Measurements from ENCODE around the gene STRN4. TPM values are rescaled to one million over a fixed set of nuclear protein-coding genes. Genes with fewer than 3 reads are reported as not detected.
A peak's percentile ranks its signal among the peaks of the same experiment; 100 is the strongest.

STRN4 gene
- polyA plus RNA-seq, 1 of the 3 experiments (the other 2 are of a cell fraction) = 92.8 TPM

GRCh38 chr19:46733690-46734292 is 12.5 kb downstream of the STRN4 start:
- Histone ChIP-seq H3K9me3 (no peaks in the 10 kb centered on the region), H3K9ac (no peak overlapping the region), H3K4me3 (ENCODE audit: low read depth in 2 of 2, low read length in 1 of 2) (no peak overlapping the region), H3K27me3 (ENCODE audit: insufficient read depth) (no peaks in the 10 kb centered on the region), H2AFZ (ENCODE audit: low read depth) (no peak overlapping the region), H3K4me2 (no peak overlapping the region), H3K4me1 (ENCODE audit: control insufficient read depth in 1 of 2, insufficient read depth in 2 of 2, low read depth in 1 of 2, low read length in 1 of 2) (peaks cover 8 to 10% of the 10 kb centered on the region in 2 experiments; a peak in 2 of 4 replicates), H3K27ac (ENCODE audit: low read depth in 2 of 2, low read length in 1 of 2) (no peak overlapping the region), H3F3A (replicated peaks; ENCODE audit: insufficient read depth) (peaks cover 17% of the 10 kb centered on the region), H3K79me2 (ENCODE audit: insufficient read depth) (peaks cover 75% of the 10 kb centered on the region), H3K9me2 (no peaks in the 10 kb centered on the region), H3K36me3 (replicated peaks in 1 of 2; ENCODE audit: control insufficient read depth in 1 of 2, insufficient read depth in 2 of 2, low read length in 1 of 2) (peaks cover 25 to 77% of the 10 kb centered on the region in 2 experiments), H4K20me1 (ENCODE audit: insufficient read depth) (peaks cover 72% of the 10 kb centered on the region)
- 89% methylated on average over 11 of the region's 11 CpGs for WGBS (ENCODE audit: low lambda C conversion rate)
- ChIA-PET CTCF (interaction anchor here (1.4 to 1.5 kb wide), 2 partner anchors 120 to 121 kb away, joined by 3 read pairs; no protein-coding TSS in a partner anchor), POLR2A (no interaction called here)
- no peak for TF ChIP-seq MXI1 (IDR thresholded peaks at IDR 0.05; ENCODE audit: low read depth, low read length)
- TF ChIP-seq POLR2AphosphoS5 (IDR thresholded peaks at IDR 0.05; ENCODE audit: low read depth, low read length) = no peak
- no peak for DNase-seq

GRCh38 chr19:46732966-46733689 is 13.1 kb downstream of the STRN4 start:
- Histone ChIP-seq H3K9ac (no peak overlapping the region), H3K27ac (ENCODE audit: low read depth in 2 of 2, low read length in 1 of 2) (no peak overlapping the region), H3K79me2 (ENCODE audit: insufficient read depth) (peaks cover 73% of the 10 kb centered on the region), H3K9me3 (no peaks in the 10 kb centered on the region), H3K4me3 (ENCODE audit: low read depth in 2 of 2, low read length in 1 of 2) (no peak overlapping the region), H3F3A (replicated peaks; ENCODE audit: insufficient read depth) (peaks cover 17% of the 10 kb centered on the region), H3K4me2 (no peak overlapping the region), H2AFZ (ENCODE audit: low read depth) (no peak overlapping the region), H3K9me2 (no peaks in the 10 kb centered on the region), H3K27me3 (ENCODE audit: insufficient read depth) (no peaks in the 10 kb centered on the region), H4K20me1 (ENCODE audit: insufficient read depth) (peaks cover 72% of the 10 kb centered on the region), H3K4me1 (ENCODE audit: control insufficient read depth in 1 of 2, insufficient read depth in 2 of 2, low read depth in 1 of 2, low read length in 1 of 2) (peaks cover 8 to 10% of the 10 kb centered on the region in 2 experiments; a peak in 2 of 4 replicates), H3K36me3 (replicated peaks in 1 of 2; ENCODE audit: control insufficient read depth in 1 of 2, insufficient read depth in 2 of 2, low read length in 1 of 2) (peaks cover 29 to 77% of the 10 kb centered on the region in 2 experiments)
- no peak for DNase-seq
- TF ChIP-seq EP300 (IDR thresholded peaks at IDR 0.05; ENCODE audit: borderline replicate concordance in 1 of 2, low read depth in 1 of 2, low read length in 1 of 2) (no peak), FOSL2 (IDR thresholded peaks at IDR 0.05; ENCODE audit: borderline replicate concordance, low read depth) (peak; percentile 12; the same call in 1 of the 2 replicates)
- ChIA-PET CTCF (interaction anchor here (1.4 to 1.5 kb wide), 2 partner anchors 119 to 121 kb away, joined by 3 read pairs; no protein-coding TSS in a partner anchor), POLR2A (no interaction called here)
- 84% methylated on average over 12 of the region's 23 CpGs for WGBS (ENCODE audit: low lambda C conversion rate)

DNA sequence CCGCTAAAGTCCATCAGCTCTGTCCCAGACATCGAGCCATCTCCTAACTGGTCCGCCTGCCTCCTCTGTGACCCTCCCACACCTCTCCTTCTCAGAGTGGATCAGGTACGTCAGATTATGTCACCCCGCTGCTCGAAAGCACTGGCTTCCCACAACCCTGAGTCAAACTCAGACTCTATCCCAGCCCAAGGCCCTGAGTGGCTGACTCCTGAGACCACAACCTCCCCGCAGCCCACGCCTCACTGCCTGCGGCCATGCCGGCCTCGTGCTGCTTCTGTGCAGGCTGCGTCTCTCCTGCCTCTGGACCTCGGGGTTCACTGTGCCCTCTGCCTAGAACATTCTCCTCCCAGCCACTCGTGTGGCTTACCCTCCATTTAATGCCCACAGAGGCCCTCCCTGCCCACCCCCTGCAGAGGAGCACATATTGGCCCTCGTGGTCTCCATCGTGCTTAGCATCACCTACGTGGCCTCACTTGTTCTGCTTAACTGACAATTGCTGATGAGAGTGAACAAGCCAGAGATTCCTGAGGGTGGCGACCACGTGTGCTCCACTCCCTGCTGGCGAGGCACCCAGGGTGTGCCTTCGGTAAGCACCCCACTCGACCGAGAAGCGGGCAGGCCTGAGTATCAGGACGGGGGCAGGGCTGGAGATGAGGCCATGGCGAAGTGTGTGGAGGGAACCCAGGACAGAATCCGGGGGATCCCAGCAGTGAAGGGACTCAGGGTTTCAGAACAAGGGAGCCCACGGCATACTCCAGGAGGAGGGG is 13.9 kb downstream of the STRN4 start:
- no peak overlapping the region for H2AFZ ChIP-seq (ENCODE audit: low read depth)
- ChIA-PET CTCF (interaction anchor here (1.4 kb wide), 1 partner anchor 120 kb away, joined by 3 read pairs; no protein-coding TSS in a partner anchor), POLR2A (no interaction called here)
- peaks cover 35 to 77% of the 10 kb centered on the region in 2 experiments for H3K36me3 ChIP-seq (replicated peaks in 1 of 2; ENCODE audit: control insufficient read depth in 1 of 2, insufficient read depth in 2 of 2, low read length in 1 of 2)
- H3K27me3 ChIP-seq (ENCODE audit: insufficient read depth) = no peaks in the 10 kb centered on the region
- H3K9ac ChIP-seq = no peak overlapping the region
- H3K4me3 ChIP-seq (ENCODE audit: low read depth in 2 of 2, low read length in 1 of 2) = no peak overlapping the region
- 96% methylated on average over 28 of the region's 28 CpGs for WGBS (ENCODE audit: low lambda C conversion rate)
- no peaks in the 10 kb centered on the region for H3K9me2 ChIP-seq
- no peak overlapping the region for H3K4me2 ChIP-seq
- peaks cover 77% of the 10 kb centered on the region for H4K20me1 ChIP-seq (ENCODE audit: insufficient read depth)
- H3F3A ChIP-seq (replicated peaks; ENCODE audit: insufficient read depth) = peaks cover 17% of the 10 kb centered on the region
- DNase-seq = no peak
- H3K79me2 ChIP-seq (ENCODE audit: insufficient read depth) = peaks cover 68% of the 10 kb centered on the region
- no peaks in the 10 kb centered on the region for H3K9me3 ChIP-seq
- H3K4me1 ChIP-seq (ENCODE audit: control insufficient read depth in 1 of 2, insufficient read depth in 2 of 2, low read depth in 1 of 2, low read length in 1 of 2) = peaks cover 8 to 10% of the 10 kb centered on the region in 2 experiments; a peak in 2 of 4 replicates
- peak overlapping the region in 1 of 2 experiments; percentile 62; a peak in 1 of 4 replicates for H3K27ac ChIP-seq (ENCODE audit: low read depth in 2 of 2, low read length in 1 of 2)
- TF ChIP-seq EP300 (IDR thresholded peaks at IDR 0.05; ENCODE audit: borderline replicate concordance in 1 of 2, low read depth in 1 of 2, low read length in 1 of 2) = no peak
- TF ChIP-seq FOSL2 (IDR thresholded peaks at IDR 0.05; ENCODE audit: borderline replicate concordance, low read depth) = no peak
- TF ChIP-seq MXI1 (IDR thresholded peaks at IDR 0.05; ENCODE audit: low read depth, low read length) = no peak
- TF ChIP-seq, protein P1, sequence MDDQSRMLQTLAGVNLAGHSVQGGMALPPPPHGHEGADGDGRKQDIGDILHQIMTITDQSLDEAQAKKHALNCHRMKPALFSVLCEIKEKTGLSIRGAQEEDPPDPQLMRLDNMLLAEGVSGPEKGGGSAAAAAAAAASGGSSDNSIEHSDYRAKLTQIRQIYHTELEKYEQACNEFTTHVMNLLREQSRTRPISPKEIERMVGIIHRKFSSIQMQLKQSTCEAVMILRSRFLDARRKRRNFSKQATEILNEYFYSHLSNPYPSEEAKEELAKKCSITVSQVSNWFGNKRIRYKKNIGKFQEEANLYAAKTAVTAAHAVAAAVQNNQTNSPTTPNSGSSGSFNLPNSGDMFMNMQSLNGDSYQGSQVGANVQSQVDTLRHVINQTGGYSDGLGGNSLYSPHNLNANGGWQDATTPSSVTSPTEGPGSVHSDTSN (IDR thresholded peaks at IDR 0.05) = no peak
- no peak for TF ChIP-seq YY1 (IDR thresholded peaks at IDR 0.05; ENCODE audit: low read depth)
- TF ChIP-seq NFIC (IDR thresholded peaks at IDR 0.05; ENCODE audit: borderline replicate concordance) = no peak
- TF ChIP-seq, protein P2, sequence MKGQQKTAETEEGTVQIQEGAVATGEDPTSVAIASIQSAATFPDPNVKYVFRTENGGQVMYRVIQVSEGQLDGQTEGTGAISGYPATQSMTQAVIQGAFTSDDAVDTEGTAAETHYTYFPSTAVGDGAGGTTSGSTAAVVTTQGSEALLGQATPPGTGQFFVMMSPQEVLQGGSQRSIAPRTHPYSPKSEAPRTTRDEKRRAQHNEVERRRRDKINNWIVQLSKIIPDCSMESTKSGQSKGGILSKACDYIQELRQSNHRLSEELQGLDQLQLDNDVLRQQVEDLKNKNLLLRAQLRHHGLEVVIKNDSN (IDR thresholded peaks at IDR 0.05; ENCODE audit: borderline replicate concordance, low read depth) = no peak
- TF ChIP-seq POLR2AphosphoS5 (IDR thresholded peaks at IDR 0.05; ENCODE audit: low read depth, low read length) = no peak
- TF ChIP-seq FOXM1 (IDR thresholded peaks at IDR 0.05; ENCODE audit: low read depth) = no peak
- TF ChIP-seq, protein P3, sequence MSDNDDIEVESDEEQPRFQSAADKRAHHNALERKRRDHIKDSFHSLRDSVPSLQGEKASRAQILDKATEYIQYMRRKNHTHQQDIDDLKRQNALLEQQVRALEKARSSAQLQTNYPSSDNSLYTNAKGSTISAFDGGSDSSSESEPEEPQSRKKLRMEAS (IDR thresholded peaks at IDR 0.05; ENCODE audit: low read depth) = no peak
- TF ChIP-seq, protein P4, sequence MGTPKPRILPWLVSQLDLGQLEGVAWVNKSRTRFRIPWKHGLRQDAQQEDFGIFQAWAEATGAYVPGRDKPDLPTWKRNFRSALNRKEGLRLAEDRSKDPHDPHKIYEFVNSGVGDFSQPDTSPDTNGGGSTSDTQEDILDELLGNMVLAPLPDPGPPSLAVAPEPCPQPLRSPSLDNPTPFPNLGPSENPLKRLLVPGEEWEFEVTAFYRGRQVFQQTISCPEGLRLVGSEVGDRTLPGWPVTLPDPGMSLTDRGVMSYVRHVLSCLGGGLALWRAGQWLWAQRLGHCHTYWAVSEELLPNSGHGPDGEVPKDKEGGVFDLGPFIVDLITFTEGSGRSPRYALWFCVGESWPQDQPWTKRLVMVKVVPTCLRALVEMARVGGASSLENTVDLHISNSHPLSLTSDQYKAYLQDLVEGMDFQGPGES (IDR thresholded peaks at IDR 0.05; ENCODE audit: low read depth, low read length) = no peak
- no peak for TF ChIP-seq EZH2phosphoT487 (IDR thresholded peaks at IDR 0.05; ENCODE audit: borderline replicate concordance, low read depth)
